ENCODE results near the gene MYH7.

DNA sequence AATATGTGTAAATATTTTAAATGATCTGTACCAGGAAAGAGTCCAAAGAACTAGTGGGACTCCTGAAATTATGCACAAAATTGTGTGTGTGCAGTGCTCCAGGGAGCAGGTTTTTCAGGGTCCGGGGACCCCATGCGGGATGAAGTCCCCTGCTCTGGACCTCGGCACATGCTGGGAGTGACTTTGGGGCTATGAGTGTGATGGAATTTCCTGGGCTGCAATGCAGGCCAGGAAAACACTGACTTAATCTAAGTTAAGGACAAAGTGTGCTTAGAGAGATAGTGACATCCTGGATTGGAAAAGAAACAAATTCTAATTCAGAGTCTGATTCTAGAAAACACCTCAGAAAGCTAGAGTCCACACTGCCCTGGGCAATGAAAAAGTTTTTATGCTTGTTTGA lies 21.2 kb downstream of the MYH7 start:
- TF ChIP-seq, protein P1, sequence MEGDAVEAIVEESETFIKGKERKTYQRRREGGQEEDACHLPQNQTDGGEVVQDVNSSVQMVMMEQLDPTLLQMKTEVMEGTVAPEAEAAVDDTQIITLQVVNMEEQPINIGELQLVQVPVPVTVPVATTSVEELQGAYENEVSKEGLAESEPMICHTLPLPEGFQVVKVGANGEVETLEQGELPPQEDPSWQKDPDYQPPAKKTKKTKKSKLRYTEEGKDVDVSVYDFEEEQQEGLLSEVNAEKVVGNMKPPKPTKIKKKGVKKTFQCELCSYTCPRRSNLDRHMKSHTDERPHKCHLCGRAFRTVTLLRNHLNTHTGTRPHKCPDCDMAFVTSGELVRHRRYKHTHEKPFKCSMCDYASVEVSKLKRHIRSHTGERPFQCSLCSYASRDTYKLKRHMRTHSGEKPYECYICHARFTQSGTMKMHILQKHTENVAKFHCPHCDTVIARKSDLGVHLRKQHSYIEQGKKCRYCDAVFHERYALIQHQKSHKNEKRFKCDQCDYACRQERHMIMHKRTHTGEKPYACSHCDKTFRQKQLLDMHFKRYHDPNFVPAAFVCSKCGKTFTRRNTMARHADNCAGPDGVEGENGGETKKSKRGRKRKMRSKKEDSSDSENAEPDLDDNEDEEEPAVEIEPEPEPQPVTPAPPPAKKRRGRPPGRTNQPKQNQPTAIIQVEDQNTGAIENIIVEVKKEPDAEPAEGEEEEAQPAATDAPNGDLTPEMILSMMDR (IDR thresholded peaks at IDR 0.05; ENCODE audit: low read depth, low read length), result no peak
- TF ChIP-seq, protein P2, sequence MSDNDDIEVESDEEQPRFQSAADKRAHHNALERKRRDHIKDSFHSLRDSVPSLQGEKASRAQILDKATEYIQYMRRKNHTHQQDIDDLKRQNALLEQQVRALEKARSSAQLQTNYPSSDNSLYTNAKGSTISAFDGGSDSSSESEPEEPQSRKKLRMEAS (IDR thresholded peaks at IDR 0.05; ENCODE audit: low read depth, low read length), result no peak
- TF ChIP-seq POLR2A (IDR thresholded peaks at IDR 0.05; ENCODE audit: extremely low read depth, insufficient read length), result no peak

Measured in NB4 (cell line).